ENCODE data around the gene DGUOK. TPM values are rescaled to one million over a fixed set of nuclear protein-coding genes. Genes with fewer than 3 reads are reported as not detected.

The DGUOK gene
- total RNA-seq, 1 donor from 2014 or later: 40.8 TPM

DNA sequence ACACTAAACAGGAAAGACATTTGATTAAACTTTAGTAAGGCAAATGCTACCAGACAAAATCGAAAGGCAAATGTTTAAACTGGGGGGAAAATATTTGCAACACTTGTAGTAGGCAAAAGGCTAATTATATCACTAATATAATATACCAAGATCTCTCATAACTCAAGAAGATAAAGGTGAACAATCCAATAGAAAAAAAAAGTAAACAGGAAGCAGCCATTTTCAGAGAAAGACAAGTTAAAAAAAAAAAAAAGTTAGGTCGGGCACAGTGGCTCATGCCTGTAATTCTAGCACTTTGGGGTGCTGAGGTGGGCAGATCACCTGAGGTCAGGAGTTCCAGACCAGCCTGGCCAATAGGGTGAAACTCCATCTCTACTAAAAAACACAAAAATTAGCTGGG, 38.3 kb upstream of the DGUOK start:
- FAIRE-seq (no peak), DNase-seq (ENCODE audit: low read depth) (no peak)
- TF ChIP-seq, protein P1, sequence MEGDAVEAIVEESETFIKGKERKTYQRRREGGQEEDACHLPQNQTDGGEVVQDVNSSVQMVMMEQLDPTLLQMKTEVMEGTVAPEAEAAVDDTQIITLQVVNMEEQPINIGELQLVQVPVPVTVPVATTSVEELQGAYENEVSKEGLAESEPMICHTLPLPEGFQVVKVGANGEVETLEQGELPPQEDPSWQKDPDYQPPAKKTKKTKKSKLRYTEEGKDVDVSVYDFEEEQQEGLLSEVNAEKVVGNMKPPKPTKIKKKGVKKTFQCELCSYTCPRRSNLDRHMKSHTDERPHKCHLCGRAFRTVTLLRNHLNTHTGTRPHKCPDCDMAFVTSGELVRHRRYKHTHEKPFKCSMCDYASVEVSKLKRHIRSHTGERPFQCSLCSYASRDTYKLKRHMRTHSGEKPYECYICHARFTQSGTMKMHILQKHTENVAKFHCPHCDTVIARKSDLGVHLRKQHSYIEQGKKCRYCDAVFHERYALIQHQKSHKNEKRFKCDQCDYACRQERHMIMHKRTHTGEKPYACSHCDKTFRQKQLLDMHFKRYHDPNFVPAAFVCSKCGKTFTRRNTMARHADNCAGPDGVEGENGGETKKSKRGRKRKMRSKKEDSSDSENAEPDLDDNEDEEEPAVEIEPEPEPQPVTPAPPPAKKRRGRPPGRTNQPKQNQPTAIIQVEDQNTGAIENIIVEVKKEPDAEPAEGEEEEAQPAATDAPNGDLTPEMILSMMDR (IDR thresholded peaks at IDR 0.05; ENCODE audit: insufficient read depth, low read length, severe bottlenecking): no peak
- no peak overlapping the region for H3K4me3 ChIP-seq (ENCODE audit: low read depth, low read length)
- no peaks in the 10 kb centered on the region for H3K36me3 ChIP-seq (ENCODE audit: control insufficient read depth, insufficient read depth, low read length)
- H3K27me3 ChIP-seq (ENCODE audit: control insufficient read depth, insufficient read depth, low read length): no peaks in the 10 kb centered on the region

DNA sequence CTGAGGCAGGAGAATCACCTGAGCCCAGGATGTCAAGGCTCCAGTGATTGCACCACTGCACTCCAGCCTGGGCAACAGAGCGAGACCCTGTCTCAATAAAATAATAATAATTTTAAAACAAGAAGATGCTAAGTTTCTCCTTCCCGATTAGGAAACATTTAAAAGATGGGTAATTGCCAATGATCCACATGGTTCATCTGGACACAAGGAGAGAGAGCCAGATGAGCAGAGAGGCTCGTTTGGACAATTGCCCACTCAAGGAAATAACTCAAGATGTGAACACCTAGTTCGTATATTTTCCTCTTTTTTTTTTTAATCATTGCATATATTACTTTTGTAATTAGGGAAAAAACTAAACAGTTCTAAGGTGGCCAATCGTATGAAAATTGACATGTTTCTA, 37.5 kb upstream of the DGUOK start:
- H3K36me3 ChIP-seq (ENCODE audit: control insufficient read depth, insufficient read depth, low read length): no peaks in the 10 kb centered on the region
- no peaks in the 10 kb centered on the region for H3K27me3 ChIP-seq (ENCODE audit: control insufficient read depth, insufficient read depth, low read length)
- no peak overlapping the region for H3K4me3 ChIP-seq (ENCODE audit: low read depth, low read length)
- TF ChIP-seq, protein P1 (IDR thresholded peaks at IDR 0.05; ENCODE audit: insufficient read depth, low read length, severe bottlenecking): no peak
- DNase-seq (ENCODE audit: low read depth) (no peak), FAIRE-seq (no peak)

DNA sequence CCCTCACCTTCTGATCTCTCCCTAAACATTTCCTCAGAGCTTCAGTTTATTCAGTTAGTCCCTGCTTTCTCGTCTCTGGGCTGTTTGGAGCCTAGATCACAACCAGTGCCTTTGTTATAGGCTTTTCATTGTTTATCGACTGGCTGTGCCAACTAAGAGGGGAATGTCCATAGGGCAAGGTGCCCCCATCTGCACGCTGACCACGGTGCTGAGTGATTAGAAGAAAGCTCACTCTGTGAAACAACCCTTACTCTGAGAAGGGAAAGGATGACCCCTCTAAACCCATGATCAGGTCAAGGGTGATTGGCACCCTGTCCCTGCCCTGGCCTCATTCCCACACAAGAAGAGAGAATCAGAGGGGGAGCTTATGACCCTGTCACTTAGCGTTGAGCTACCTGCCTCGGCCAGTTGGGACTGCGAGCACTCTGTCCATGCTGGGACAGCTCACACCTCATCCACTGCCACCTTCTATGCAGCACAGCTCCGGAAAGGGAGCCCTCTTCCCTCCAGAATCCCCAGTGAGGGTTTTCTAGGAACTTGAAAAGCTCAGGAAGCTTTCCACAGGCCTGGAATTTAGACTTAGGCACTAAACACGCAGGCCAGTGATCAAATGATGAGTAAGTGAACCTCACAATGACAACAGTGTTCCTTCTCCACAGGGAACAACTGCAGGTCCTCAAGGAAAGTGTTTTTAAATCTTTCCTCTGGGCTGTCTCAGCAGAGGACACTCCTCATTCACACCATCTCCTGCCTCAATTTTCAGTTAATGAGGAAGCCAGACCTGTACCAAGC, 36.2 kb upstream of the DGUOK start:
- no peaks in the 10 kb centered on the region for H3K27me3 ChIP-seq (ENCODE audit: control insufficient read depth, insufficient read depth, low read length)
- TF ChIP-seq, protein P1 (IDR thresholded peaks at IDR 0.05; ENCODE audit: insufficient read depth, low read length, severe bottlenecking): no peak
- no peak overlapping the region for H3K4me3 ChIP-seq (ENCODE audit: low read depth, low read length)
- H3K36me3 ChIP-seq (ENCODE audit: control insufficient read depth, insufficient read depth, low read length): no peaks in the 10 kb centered on the region
- FAIRE-seq (no peak), DNase-seq (ENCODE audit: low read depth) (no peak)

DNA sequence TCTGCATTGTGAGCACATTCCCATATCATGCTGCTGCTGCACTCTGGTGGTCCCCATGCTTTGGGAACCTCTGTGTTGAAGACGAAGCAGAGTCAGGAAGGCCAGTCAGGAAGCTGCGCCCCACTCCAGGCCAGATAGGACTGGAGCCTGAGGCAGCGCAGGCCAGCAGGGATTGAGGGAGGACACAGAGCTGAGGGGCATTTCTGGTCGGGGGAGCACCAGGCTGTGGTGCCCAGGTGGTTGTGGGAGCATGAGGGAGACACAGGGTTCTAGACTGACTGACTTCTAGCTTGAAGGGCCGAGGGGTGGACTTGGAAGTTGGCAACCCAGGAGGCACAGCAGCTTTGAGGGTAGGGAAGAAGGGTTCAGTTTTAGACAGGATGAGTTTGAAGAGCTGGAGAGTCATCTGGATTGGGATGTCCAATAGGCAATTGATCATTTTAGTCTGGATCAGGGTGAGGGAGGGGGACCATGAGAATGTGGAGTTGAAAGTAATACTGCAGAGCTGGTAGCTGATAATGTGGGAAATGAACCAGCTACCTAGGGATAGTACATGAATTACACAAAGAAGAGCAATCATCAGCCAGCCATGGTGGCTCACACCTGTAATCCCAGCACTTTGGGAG, 35.3 kb upstream of the DGUOK start:
- no peaks in the 10 kb centered on the region for H3K27me3 ChIP-seq (ENCODE audit: control insufficient read depth, insufficient read depth, low read length)
- no peak overlapping the region for H3K4me3 ChIP-seq (ENCODE audit: low read depth, low read length)
- FAIRE-seq (no peak), DNase-seq (ENCODE audit: low read depth) (no peak)
- TF ChIP-seq, protein P1 (IDR thresholded peaks at IDR 0.05; ENCODE audit: insufficient read depth, low read length, severe bottlenecking): no peak
- no peaks in the 10 kb centered on the region for H3K36me3 ChIP-seq (ENCODE audit: control insufficient read depth, insufficient read depth, low read length)

DNA sequence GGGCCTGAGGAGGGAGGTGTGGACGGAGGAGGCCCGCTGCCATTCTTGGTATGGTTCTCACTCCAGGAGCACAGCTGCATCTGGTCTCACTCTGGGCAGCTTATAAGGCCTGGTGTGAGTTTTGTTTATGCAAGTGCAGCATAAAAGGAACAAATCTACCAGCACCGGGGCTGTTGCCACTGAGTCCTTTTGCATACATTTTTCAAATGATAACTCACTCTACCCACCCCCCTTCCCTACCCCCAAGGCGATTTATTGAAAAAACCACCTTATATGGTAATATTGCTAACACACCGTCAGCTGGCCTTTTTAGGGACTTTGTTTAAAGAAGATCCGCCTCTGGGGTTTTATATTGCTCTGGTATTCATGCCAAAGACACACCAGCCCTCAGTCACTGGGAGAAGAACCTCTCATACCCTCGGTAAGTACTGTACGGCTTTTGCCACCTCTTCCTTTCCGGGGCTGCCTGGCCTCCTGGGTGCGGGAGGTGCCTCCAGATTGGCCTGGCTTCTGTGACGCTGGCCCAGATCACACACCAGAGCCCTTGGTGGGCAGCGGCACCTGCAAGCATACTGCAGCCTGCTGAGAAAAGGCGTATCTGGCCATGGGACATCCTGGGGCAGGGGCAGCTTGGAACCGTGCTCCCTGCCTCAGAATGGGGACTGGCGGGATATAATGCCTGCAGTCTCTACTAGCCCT, 33.9 kb upstream of the DGUOK start, which contains the start of gene ACTG2:
Gene ACTG2, plus strand, starts transcription at position 378 of the 699 bp plus-strand sequence. CDS start 8,304 bp downstream, outside the sequence.
- Histone ChIP-seq H3K27me3 (ENCODE audit: control insufficient read depth, insufficient read depth, low read length) (no peaks in the 10 kb centered on the region), H3K36me3 (ENCODE audit: control insufficient read depth, insufficient read depth, low read length) (no peaks in the 10 kb centered on the region), H3K4me3 (ENCODE audit: low read depth, low read length) (no peak within 1 kb of the TSS)
- DNase-seq (ENCODE audit: low read depth): no peak
- FAIRE-seq: no peak
- TF ChIP-seq, protein P1 (IDR thresholded peaks at IDR 0.05; ENCODE audit: insufficient read depth, low read length, severe bottlenecking): no peak

Measured in bronchial epithelial cell (primary cell).